RPMI7951 (cell line): ENCODE data around the gene SHLD1. TPM values are rescaled to one million over a fixed set of nuclear protein-coding genes. Genes with fewer than 3 reads are reported as not detected.

Experiments used
- DNase-seq: peaks from one replicate; pipeline ENCODE4 v3.0.0-alpha.2; 2012; ENCODE audit warnings: low read depth
- total RNA-seq: library from RNA; depleted of rRNA; stranded (reverse); fragments of >200 nt; shearing (Covaris generic); gene quantifications from 2 replicates; pipeline ENCODE4 v1.2.3, GENCODE V29; 2014; rRNA removed

SHLD1 gene
- total RNA-seq, 1 experiment from 2014 or later = 12.5 TPM

DNA sequence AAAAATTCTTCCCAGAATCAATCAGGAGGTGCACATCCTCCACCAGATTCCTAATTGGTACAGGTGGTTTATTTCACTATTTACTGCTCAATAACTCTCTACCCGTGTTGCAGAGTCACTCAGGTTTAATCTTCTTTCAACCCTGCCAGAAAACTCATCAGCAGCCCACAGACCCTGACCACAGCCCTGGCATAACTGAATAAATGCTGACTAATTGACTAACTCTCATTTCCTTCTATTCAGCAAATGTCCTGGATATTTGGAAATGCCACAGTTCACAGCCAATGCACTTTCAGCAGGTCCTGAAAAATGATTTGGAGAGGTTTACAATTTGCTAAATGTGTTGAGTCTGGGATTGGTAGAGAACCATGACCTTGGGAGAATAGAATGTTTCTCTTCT lies 137.8 kb downstream of the SHLD1 start:
- DNase-seq = no peak

GRCh38 chr20:5890773-5891441 lies 140.7 kb downstream of the SHLD1 start:
- DNase-seq = peak; percentile 59

- no peak for DNase-seq
Measured at GRCh38 chr20:5893052-5893451, 142.9 kb downstream of the SHLD1 start.

GRCh38 chr20:5893621-5894020 lies 143.4 kb downstream of the SHLD1 start:
- no peak for DNase-seq

DNA sequence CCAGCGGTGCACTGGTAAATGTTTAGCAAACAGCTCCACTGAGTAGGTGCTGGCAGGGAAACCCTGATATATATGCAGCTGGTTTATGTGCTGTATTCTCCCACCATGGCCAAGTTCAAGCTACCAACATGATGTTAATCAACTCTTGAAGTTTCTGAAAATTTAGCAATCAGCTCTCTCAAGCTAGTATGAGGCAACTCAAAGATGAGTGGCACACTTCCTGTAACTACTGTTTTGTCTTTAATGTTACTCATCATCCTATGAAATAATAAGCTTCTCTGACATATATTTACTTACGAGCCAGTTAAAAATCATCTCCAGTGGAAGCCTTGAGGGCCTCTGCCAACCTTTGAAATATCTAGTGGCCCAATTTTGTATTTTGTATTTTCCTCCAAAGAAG lies 145.4 kb downstream of the SHLD1 start:
- DNase-seq = no peak

GRCh38 chr20:5899444-5899843 lies 149.2 kb downstream of the SHLD1 start:
- DNase-seq = no peak

DNA sequence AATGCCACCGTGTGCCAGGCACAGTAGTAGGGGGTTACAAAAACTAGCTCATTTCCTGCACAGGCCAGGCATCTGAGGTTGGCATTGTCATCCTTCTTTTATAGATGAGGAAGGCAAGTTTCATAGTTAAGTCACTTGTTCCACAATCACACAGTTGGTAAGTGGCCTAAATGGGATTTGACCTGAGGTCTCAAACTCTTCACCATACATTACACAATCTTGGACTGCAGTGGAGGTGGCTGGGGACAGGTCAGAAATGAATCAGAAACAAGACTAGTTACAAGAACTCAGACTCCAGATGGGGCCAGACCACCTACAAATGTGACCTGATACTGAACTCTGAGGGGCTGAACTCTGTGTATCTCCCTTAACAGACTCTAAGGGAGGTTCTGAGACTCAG lies 150.7 kb downstream of the SHLD1 start:
- no peak for DNase-seq

GRCh38 chr20:5908981-5909380 lies 158.8 kb downstream of the SHLD1 start:
- DNase-seq = peak; percentile 20

GRCh38 chr20:5910186-5910585 lies 160.0 kb downstream of the SHLD1 start:
- DNase-seq = no peak

GRCh38 chr20:5913166-5913565 lies 163.0 kb downstream of the SHLD1 start:
- DNase-seq = no peak

Other genes with a start within 250 kb of the SHLD1 start
- gene GPCPD1, start 139.4 kb upstream of the SHLD1 start, total RNA-seq = 13.7 and 18.1 TPM in 2 replicates
- 0.36 and 0.39 TPM in 2 replicates for gene CHGB, start 161.1 kb downstream of the SHLD1 start, total RNA-seq
- gene TRMT6, start 200.1 kb downstream of the SHLD1 start, total RNA-seq = 20.9 and 21.9 TPM in 2 replicates
- 47.8 and 53.3 TPM in 2 replicates for gene MCM8, start 200.3 kb downstream of the SHLD1 start, total RNA-seq